Trophoblast cell (in vitro differentiated cells and primary cell): ENCODE data around the gene ADCY9.
"Not testable (repeated sequence)": the region's sequence is repeated elsewhere in the genome, so short reads cannot be mapped to it uniquely, and the experiment has no call there.

Experiments used
- DNase-seq, 2 donors: peaks; one replicate each; pipeline ENCODE4 v3.0.0-alpha.2; 2016
- H2AFZ ChIP-seq: 2 replicates; pipeline ENCODE4 v1.6.1; 2013; ENCODE audit warnings: low read length, moderate library complexity, mild to moderate bottlenecking; ENCODE audit not compliant: insufficient read depth, poor library complexity
- H2AK5ac ChIP-seq: 2 replicates; pipeline ENCODE4 v1.6.1; 2013; ENCODE audit warnings: mild to moderate bottlenecking, low read length
- H2BK120ac ChIP-seq: 2 replicates; pipeline ENCODE4 v1.6.1; 2013; ENCODE audit warnings: low read length, mild to moderate bottlenecking, moderate library complexity; ENCODE audit not compliant: insufficient read depth, poor library complexity
- H2BK12ac ChIP-seq: 2 replicates; pipeline ENCODE4 v1.6.1; 2013; ENCODE audit warnings: mild to moderate bottlenecking, low read length, moderate library complexity
- H2BK5ac ChIP-seq: 2 replicates; pipeline ENCODE4 v1.6.1; 2013; ENCODE audit warnings: low read length, low read depth, moderate library complexity, mild to moderate bottlenecking; ENCODE audit not compliant: poor library complexity
- H3K14ac ChIP-seq: 2 replicates; pipeline ENCODE4 v1.6.1; 2013; ENCODE audit warnings: mild to moderate bottlenecking, low read length
- H3K18ac ChIP-seq: 2 replicates; pipeline ENCODE4 v1.6.1; 2013; ENCODE audit warnings: mild to moderate bottlenecking, low read length
- H3K23ac ChIP-seq: 2 replicates; pipeline ENCODE4 v1.6.1; 2013; ENCODE audit warnings: low read length
- H3K27ac ChIP-seq: 2 replicates; pipeline ENCODE4 v1.5.1; 2013; ENCODE audit warnings: low read depth, mild to moderate bottlenecking, inconsistent platforms, low read length, moderate library complexity
- H3K27me3 ChIP-seq: 2 replicates; pipeline ENCODE4 v1.6.1; 2013; ENCODE audit warnings: inconsistent platforms, mild to moderate bottlenecking, low read length, moderate library complexity; ENCODE audit not compliant: insufficient read depth
- H3K36me3 ChIP-seq, 2 experiments: 1 replicate in 1 of 2; 2 replicates in 1 of 2; pipeline ENCODE4 v1.6.1; 2013; ENCODE audit warnings: low read length in 2 of 2, mild to moderate bottlenecking in 2 of 2, moderate library complexity in 1 of 2; ENCODE audit not compliant: insufficient read depth in 2 of 2, control insufficient read depth in 1 of 2
- H3K4ac ChIP-seq: 2 replicates; pipeline ENCODE4 v1.6.1; 2013; ENCODE audit warnings: low read depth, mild to moderate bottlenecking, low read length, moderate library complexity
- H3K4me1 ChIP-seq, 2 experiments: 1 replicate in 1 of 2; 2 replicates in 1 of 2; pipeline ENCODE4 v1.6.1; 2013; ENCODE audit warnings: low read length in 2 of 2, mild to moderate bottlenecking in 2 of 2, moderate library complexity in 1 of 2; ENCODE audit not compliant: insufficient read depth in 2 of 2, control insufficient read depth in 1 of 2
- H3K4me2 ChIP-seq: 2 replicates; pipeline ENCODE4 v1.6.1; 2013; ENCODE audit warnings: inconsistent platforms, mild to moderate bottlenecking, low read length, moderate library complexity
- H3K4me3 ChIP-seq: 2 replicates; pipeline ENCODE4 v1.5.1; 2013; ENCODE audit warnings: mild to moderate bottlenecking, low read depth, low read length, inconsistent platforms
- H3K79me1 ChIP-seq: one replicate; pipeline ENCODE4 v1.6.1; 2013; ENCODE audit warnings: low read length
- H3K79me2 ChIP-seq: 2 replicates; pipeline ENCODE4 v1.6.1; 2013; ENCODE audit warnings: low read length, mild to moderate bottlenecking; ENCODE audit not compliant: control insufficient read depth, insufficient read depth, poor library complexity
- H3K9ac ChIP-seq: 2 replicates; pipeline ENCODE4 v1.6.1; 2013; ENCODE audit warnings: mild to moderate bottlenecking, low read length
- H3K9me3 ChIP-seq: 2 replicates; pipeline ENCODE4 v1.6.1; 2013; ENCODE audit warnings: low read depth, mild to moderate bottlenecking, control low read depth, inconsistent platforms, low read length; ENCODE audit not compliant: insufficient read depth
- H4K12ac ChIP-seq: 2 replicates; pipeline ENCODE4 v1.6.1; 2013; ENCODE audit warnings: low read depth, mild to moderate bottlenecking, low read length, moderate library complexity
- H4K8ac ChIP-seq: 2 replicates; pipeline ENCODE4 v1.6.1; 2013; ENCODE audit warnings: low read depth, mild to moderate bottlenecking, low read length, moderate library complexity
- H4K91ac ChIP-seq: one replicate; pipeline ENCODE4 v1.6.1; 2013; ENCODE audit warnings: low read depth, mild to moderate bottlenecking, low read length, moderate library complexity
- WGBS: extraction: QIAGEN DNeasy Blood & Tissue Kit; methylation state at CpG from one replicate; pipeline ENCODE4 v1.1.7; 2013; ENCODE audit warnings: missing lambda C conversion rate; ENCODE audit not compliant: insufficient read length, insufficient coverage; ENCODE audit errors: extremely low coverage; 5-methylcytosine and 5-hydroxymethylcytosine counted together

Gene ADCY9

GRCh38 chr16:4042581-4042980 lies 73.7 kb downstream of the ADCY9 start:
- WGBS = no CpG with 5 or more reads among the region's 11 CpGs
- no peak overlapping the region for H3K23ac ChIP-seq
- H3K18ac ChIP-seq = no peak overlapping the region
- no peak overlapping the region for H3K14ac ChIP-seq
- H3K4ac ChIP-seq = no peak overlapping the region
- no peak overlapping the region for H4K8ac ChIP-seq
- H2BK12ac ChIP-seq = no peak overlapping the region
- H3K79me2 ChIP-seq = no peaks in the 10 kb centered on the region
- no peaks in the 10 kb centered on the region for H3K27me3 ChIP-seq
- H3K4me3 ChIP-seq = no peak overlapping the region
- no peaks in the 10 kb centered on the region for H3K9me3 ChIP-seq
- H2BK120ac ChIP-seq = no peak overlapping the region
- no peak overlapping the region for H4K91ac ChIP-seq
- no peak overlapping the region for H3K9ac ChIP-seq
- no peaks in the 10 kb centered on the region for H3K79me1 ChIP-seq
- H2BK5ac ChIP-seq = no peak overlapping the region
- H3K4me2 ChIP-seq = no peak overlapping the region
- H3K36me3 ChIP-seq = no peaks in the 10 kb centered on the region
- H2AFZ ChIP-seq = no peak overlapping the region
- H3K4me1 ChIP-seq = no peaks in the 10 kb centered on the region
- no peak overlapping the region for H2AK5ac ChIP-seq
- no peak overlapping the region for H3K27ac ChIP-seq
- H4K12ac ChIP-seq = no peak overlapping the region
- DNase-seq = no peak

DNA sequence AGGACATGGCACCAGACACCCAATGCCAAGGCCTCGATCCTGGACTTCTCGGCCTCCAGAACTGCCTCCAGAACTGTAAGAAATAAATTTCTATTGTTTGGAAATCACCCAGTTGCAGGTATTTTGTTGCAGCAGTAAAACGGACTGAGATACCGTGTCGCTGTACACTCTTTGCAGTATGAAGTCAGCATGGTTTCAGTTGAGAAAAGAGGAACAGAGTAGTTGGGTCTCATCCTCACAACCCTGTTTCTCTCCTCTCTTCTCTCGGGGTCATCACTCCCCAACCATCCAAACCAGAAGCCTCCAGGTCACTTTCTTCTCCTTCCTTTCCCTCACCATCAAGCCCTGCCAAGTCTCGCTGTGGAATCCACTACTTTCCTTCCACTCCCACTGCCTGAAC lies 77.8 kb downstream of the ADCY9 start:
- H3K27me3 ChIP-seq = no peaks in the 10 kb centered on the region
- H3K79me1 ChIP-seq = no peaks in the 10 kb centered on the region
- no peak overlapping the region for H4K12ac ChIP-seq
- no peaks in the 10 kb centered on the region for H3K36me3 ChIP-seq
- no peak overlapping the region for H4K8ac ChIP-seq
- no peak overlapping the region for H2AK5ac ChIP-seq
- H3K9ac ChIP-seq = no peak overlapping the region
- H3K4ac ChIP-seq = no peak overlapping the region
- no peaks in the 10 kb centered on the region for H3K4me1 ChIP-seq
- H3K4me2 ChIP-seq = no peak overlapping the region
- DNase-seq = no peak
- no peak overlapping the region for H3K14ac ChIP-seq
- no peak overlapping the region for H3K23ac ChIP-seq
- H2BK120ac ChIP-seq = no peak overlapping the region
- no peak overlapping the region for H4K91ac ChIP-seq
- H2BK5ac ChIP-seq = no peak overlapping the region
- no peak overlapping the region for H2BK12ac ChIP-seq
- H2AFZ ChIP-seq = no peak overlapping the region
- no peaks in the 10 kb centered on the region for H3K9me3 ChIP-seq
- no CpG with 5 or more reads among the region's 7 CpGs for WGBS
- no peak overlapping the region for H3K27ac ChIP-seq
- no peaks in the 10 kb centered on the region for H3K79me2 ChIP-seq
- H3K4me3 ChIP-seq = no peak overlapping the region
- no peak overlapping the region for H3K18ac ChIP-seq

GRCh38 chr16:4036952-4037351 lies 79.3 kb downstream of the ADCY9 start:
- H3K79me1 ChIP-seq, H3K79me2 ChIP-seq, H3K23ac ChIP-seq, H3K9me3 ChIP-seq, H3K4ac ChIP-seq, H3K4me1 ChIP-seq, H2AFZ ChIP-seq, H3K27me3 ChIP-seq, H2AK5ac ChIP-seq, H3K18ac ChIP-seq, H4K91ac ChIP-seq, H3K27ac ChIP-seq, H3K4me2 ChIP-seq, H3K36me3 ChIP-seq, H2BK5ac ChIP-seq, H4K12ac ChIP-seq, H2BK12ac ChIP-seq, H4K8ac ChIP-seq, H3K4me3 ChIP-seq, H3K14ac ChIP-seq, DNase-seq, H3K9ac ChIP-seq, H2BK120ac ChIP-seq: not testable (repeated sequence)
- WGBS = no CpG with 5 or more reads among the region's 3 CpGs

DNA sequence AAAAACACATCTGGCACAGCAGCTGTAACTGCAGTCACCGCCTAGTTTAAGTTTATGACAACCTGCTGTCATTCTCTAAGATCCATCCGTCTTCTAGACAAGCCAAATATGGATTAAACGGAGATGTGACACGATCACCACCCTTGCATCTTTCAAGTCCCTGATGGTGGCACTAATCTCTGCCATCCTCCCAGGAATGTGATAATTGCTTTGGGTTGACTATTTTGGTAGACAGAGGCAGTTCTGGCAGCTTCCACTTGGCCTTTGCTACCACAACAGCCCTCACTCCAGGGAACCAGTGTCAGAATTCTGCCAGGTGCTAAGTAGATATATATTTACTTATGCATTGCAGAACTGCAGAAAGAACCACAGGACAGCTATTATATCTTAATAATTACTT lies 81.3 kb downstream of the ADCY9 start:
- H3K23ac ChIP-seq = no peak overlapping the region
- H3K27me3 ChIP-seq = no peaks in the 10 kb centered on the region
- H3K18ac ChIP-seq = no peak overlapping the region
- no peak overlapping the region for H2BK5ac ChIP-seq
- no peak for DNase-seq
- H3K9ac ChIP-seq = no peak overlapping the region
- H3K79me2 ChIP-seq = no peaks in the 10 kb centered on the region
- no peak overlapping the region for H3K27ac ChIP-seq
- H3K4me2 ChIP-seq = no peak overlapping the region
- no CpG with 5 or more reads among the region's 4 CpGs for WGBS
- no peaks in the 10 kb centered on the region for H3K79me1 ChIP-seq
- H3K4ac ChIP-seq = no peak overlapping the region
- H4K91ac ChIP-seq = no peak overlapping the region
- H3K36me3 ChIP-seq = no peaks in the 10 kb centered on the region
- H3K4me3 ChIP-seq = no peak overlapping the region
- H3K4me1 ChIP-seq = no peaks in the 10 kb centered on the region
- H4K12ac ChIP-seq = no peak overlapping the region
- H2BK120ac ChIP-seq = no peak overlapping the region
- H2BK12ac ChIP-seq = no peak overlapping the region
- H3K14ac ChIP-seq = no peak overlapping the region
- H2AFZ ChIP-seq = no peak overlapping the region
- H3K9me3 ChIP-seq = no peaks in the 10 kb centered on the region
- H4K8ac ChIP-seq = no peak overlapping the region
- H2AK5ac ChIP-seq = no peak overlapping the region
